ENCODE data around the gene ACAD11.

ACAD11 gene

GRCh38 chr3:132530624-132531023, 129.0 kb downstream of the ACAD11 start:
- Histone ChIP-seq H3K14ac (ENCODE audit: low read length) (no peak overlapping the region), H3K9me3 (ENCODE audit: insufficient read depth, low read depth, low read length) (no peaks in the 10 kb centered on the region), H3K27ac (ENCODE audit: low read depth, low read length) (no peak overlapping the region), H3K79me1 (ENCODE audit: low read length) (no peaks in the 10 kb centered on the region), H2BK120ac (ENCODE audit: insufficient read depth, low read length, poor library complexity) (no peak overlapping the region), H3K9ac (ENCODE audit: low read length) (no peak overlapping the region), H3K4ac (ENCODE audit: low read depth, low read length) (no peak overlapping the region), H2AK5ac (ENCODE audit: low read length) (no peak overlapping the region), H3K4me3 (ENCODE audit: low read depth, low read length) (no peak overlapping the region), H3K36me3 (ENCODE audit: control insufficient read depth in 1 of 2, insufficient read depth in 2 of 2, low read length in 2 of 2) (peaks cover 7 to 27% of the 10 kb centered on the region in 2 experiments), H3K27me3 (ENCODE audit: insufficient read depth, low read length) (no peaks in the 10 kb centered on the region), H4K8ac (ENCODE audit: low read depth, low read length) (no peak overlapping the region), H3K4me2 (ENCODE audit: low read length) (no peak overlapping the region), H2BK12ac (ENCODE audit: low read length) (no peak overlapping the region), H4K91ac (ENCODE audit: low read depth, low read length) (no peak overlapping the region), H3K4me1 (ENCODE audit: control insufficient read depth in 1 of 2, insufficient read depth in 2 of 2, low read length in 2 of 2) (no peaks in the 10 kb centered on the region), H2AFZ (ENCODE audit: insufficient read depth, low read length, poor library complexity) (no peak overlapping the region), H3K18ac (ENCODE audit: low read length) (no peak overlapping the region), H3K23ac (ENCODE audit: low read length) (no peak overlapping the region), H4K12ac (ENCODE audit: low read depth, low read length) (no peak overlapping the region), H3K79me2 (ENCODE audit: control insufficient read depth, insufficient read depth, low read length, poor library complexity) (no peaks in the 10 kb centered on the region), H2BK5ac (ENCODE audit: low read depth, low read length, poor library complexity) (no peak overlapping the region)
- WGBS (ENCODE audit: extremely low coverage, insufficient coverage, insufficient read length): no CpG with 5 or more reads among the region's 3 CpGs
- no peak for DNase-seq

- Histone ChIP-seq H3K4me3 (ENCODE audit: low read depth, low read length) (no peak overlapping the region), H3K4ac (ENCODE audit: low read depth, low read length) (no peak overlapping the region), H3K36me3 (ENCODE audit: control insufficient read depth in 1 of 2, insufficient read depth in 2 of 2, low read length in 2 of 2) (peaks cover 8 to 20% of the 10 kb centered on the region in 2 experiments), H4K8ac (ENCODE audit: low read depth, low read length) (no peak overlapping the region), H2BK5ac (ENCODE audit: low read depth, low read length, poor library complexity) (no peak overlapping the region), H3K14ac (ENCODE audit: low read length) (no peak overlapping the region), H4K91ac (ENCODE audit: low read depth, low read length) (no peak overlapping the region), H4K12ac (ENCODE audit: low read depth, low read length) (no peak overlapping the region), H2AFZ (ENCODE audit: insufficient read depth, low read length, poor library complexity) (no peak overlapping the region), H3K79me1 (ENCODE audit: low read length) (no peaks in the 10 kb centered on the region), H3K27me3 (ENCODE audit: insufficient read depth, low read length) (no peaks in the 10 kb centered on the region), H3K9ac (ENCODE audit: low read length) (no peak overlapping the region), H2BK120ac (ENCODE audit: insufficient read depth, low read length, poor library complexity) (no peak overlapping the region), H3K4me2 (ENCODE audit: low read length) (no peak overlapping the region), H3K23ac (ENCODE audit: low read length) (no peak overlapping the region), H3K4me1 (ENCODE audit: control insufficient read depth in 1 of 2, insufficient read depth in 2 of 2, low read length in 2 of 2) (no peaks in the 10 kb centered on the region), H3K79me2 (ENCODE audit: control insufficient read depth, insufficient read depth, low read length, poor library complexity) (no peaks in the 10 kb centered on the region), H3K27ac (ENCODE audit: low read depth, low read length) (no peak overlapping the region), H3K18ac (ENCODE audit: low read length) (no peak overlapping the region), H2BK12ac (ENCODE audit: low read length) (no peak overlapping the region), H3K9me3 (ENCODE audit: insufficient read depth, low read depth, low read length) (no peaks in the 10 kb centered on the region), H2AK5ac (ENCODE audit: low read length) (no peak overlapping the region)
- no peak for DNase-seq
- WGBS (ENCODE audit: extremely low coverage, insufficient coverage, insufficient read length): no CpG with 5 or more reads among the region's 3 CpGs
These were observed 137.3 kb downstream of the ACAD11 start for GRCh38 chr3:132522353-132522752.

- Histone ChIP-seq H3K4me1 (ENCODE audit: control insufficient read depth in 1 of 2, insufficient read depth in 2 of 2, low read length in 2 of 2) (no peaks in the 10 kb centered on the region), H2BK120ac (ENCODE audit: insufficient read depth, low read length, poor library complexity) (no peak overlapping the region), H3K9me3 (ENCODE audit: insufficient read depth, low read depth, low read length) (no peaks in the 10 kb centered on the region), H3K14ac (ENCODE audit: low read length) (no peak overlapping the region), H3K4me2 (ENCODE audit: low read length) (no peak overlapping the region), H3K27me3 (ENCODE audit: insufficient read depth, low read length) (no peaks in the 10 kb centered on the region), H4K91ac (ENCODE audit: low read depth, low read length) (no peak overlapping the region), H2AFZ (ENCODE audit: insufficient read depth, low read length, poor library complexity) (no peak overlapping the region), H3K4ac (ENCODE audit: low read depth, low read length) (no peak overlapping the region), H3K4me3 (ENCODE audit: low read depth, low read length) (no peak overlapping the region), H2BK12ac (ENCODE audit: low read length) (no peak overlapping the region), H3K18ac (ENCODE audit: low read length) (no peak overlapping the region), H4K8ac (ENCODE audit: low read depth, low read length) (no peak overlapping the region), H3K36me3 (ENCODE audit: control insufficient read depth in 1 of 2, insufficient read depth in 2 of 2, low read length in 2 of 2) (peaks cover 8 to 22% of the 10 kb centered on the region in 2 experiments), H4K12ac (ENCODE audit: low read depth, low read length) (no peak overlapping the region), H3K79me1 (ENCODE audit: low read length) (no peaks in the 10 kb centered on the region), H3K9ac (ENCODE audit: low read length) (no peak overlapping the region), H2AK5ac (ENCODE audit: low read length) (no peak overlapping the region), H3K27ac (ENCODE audit: low read depth, low read length) (no peak overlapping the region), H3K23ac (ENCODE audit: low read length) (no peak overlapping the region), H2BK5ac (ENCODE audit: low read depth, low read length, poor library complexity) (no peak overlapping the region), H3K79me2 (ENCODE audit: control insufficient read depth, insufficient read depth, low read length, poor library complexity) (no peaks in the 10 kb centered on the region)
- WGBS (ENCODE audit: extremely low coverage, insufficient coverage, insufficient read length): no CpG with 5 or more reads among the region's 5 CpGs
- DNase-seq: no peak
These were observed 137.7 kb downstream of the ACAD11 start for GRCh38 chr3:132521901-132522300.

DNA sequence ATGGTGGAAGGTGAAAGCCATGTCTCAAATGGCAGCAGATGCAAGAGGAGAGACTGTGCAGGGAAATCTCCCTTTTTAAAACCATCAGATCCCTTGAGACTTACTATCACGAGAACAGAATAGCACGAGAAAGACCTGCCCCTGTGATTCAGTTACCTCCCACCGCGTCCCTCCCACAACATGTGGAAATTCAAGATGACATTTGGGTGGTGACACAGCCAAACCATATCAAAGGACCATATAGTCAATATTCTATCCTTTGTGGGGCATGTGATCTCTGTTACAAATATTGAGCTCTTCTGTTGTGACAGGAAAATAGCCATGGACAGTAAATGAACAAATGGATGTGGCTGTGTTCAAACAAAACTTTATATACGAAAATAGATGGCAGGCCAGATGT, 139.7 kb downstream of the ACAD11 start:
- H3K4me3 ChIP-seq (ENCODE audit: low read depth, low read length): no peak overlapping the region
- H3K4me1 ChIP-seq (ENCODE audit: control insufficient read depth in 1 of 2, insufficient read depth in 2 of 2, low read length in 2 of 2): no peaks in the 10 kb centered on the region
- no peak overlapping the region for H3K23ac ChIP-seq (ENCODE audit: low read length)
- no peak overlapping the region for H2BK12ac ChIP-seq (ENCODE audit: low read length)
- H3K36me3 ChIP-seq (ENCODE audit: control insufficient read depth in 1 of 2, insufficient read depth in 2 of 2, low read length in 2 of 2): peaks cover 5 to 21% of the 10 kb centered on the region in 2 experiments
- H3K9ac ChIP-seq (ENCODE audit: low read length): no peak overlapping the region
- no peak overlapping the region for H2BK120ac ChIP-seq (ENCODE audit: insufficient read depth, low read length, poor library complexity)
- H2BK5ac ChIP-seq (ENCODE audit: low read depth, low read length, poor library complexity): no peak overlapping the region
- H3K79me1 ChIP-seq (ENCODE audit: low read length): no peaks in the 10 kb centered on the region
- no peak overlapping the region for H4K8ac ChIP-seq (ENCODE audit: low read depth, low read length)
- DNase-seq: no peak
- no peak overlapping the region for H3K14ac ChIP-seq (ENCODE audit: low read length)
- H3K27me3 ChIP-seq (ENCODE audit: insufficient read depth, low read length): no peaks in the 10 kb centered on the region
- WGBS (ENCODE audit: extremely low coverage, insufficient coverage, insufficient read length): no CpG with 5 or more reads among the region's 5 CpGs
- no peak overlapping the region for H2AFZ ChIP-seq (ENCODE audit: insufficient read depth, low read length, poor library complexity)
- H3K4me2 ChIP-seq (ENCODE audit: low read length): no peak overlapping the region
- no peaks in the 10 kb centered on the region for H3K79me2 ChIP-seq (ENCODE audit: control insufficient read depth, insufficient read depth, low read length, poor library complexity)
- H4K12ac ChIP-seq (ENCODE audit: low read depth, low read length): no peak overlapping the region
- H3K18ac ChIP-seq (ENCODE audit: low read length): no peak overlapping the region
- no peak overlapping the region for H4K91ac ChIP-seq (ENCODE audit: low read depth, low read length)
- no peak overlapping the region for H3K27ac ChIP-seq (ENCODE audit: low read depth, low read length)
- no peaks in the 10 kb centered on the region for H3K9me3 ChIP-seq (ENCODE audit: insufficient read depth, low read depth, low read length)
- no peak overlapping the region for H3K4ac ChIP-seq (ENCODE audit: low read depth, low read length)
- no peak overlapping the region for H2AK5ac ChIP-seq (ENCODE audit: low read length)

All from trophoblast cell (in vitro differentiated cells and primary cell).